Measurements from ENCODE around the gene EFCC1.

Gene EFCC1

DNA sequence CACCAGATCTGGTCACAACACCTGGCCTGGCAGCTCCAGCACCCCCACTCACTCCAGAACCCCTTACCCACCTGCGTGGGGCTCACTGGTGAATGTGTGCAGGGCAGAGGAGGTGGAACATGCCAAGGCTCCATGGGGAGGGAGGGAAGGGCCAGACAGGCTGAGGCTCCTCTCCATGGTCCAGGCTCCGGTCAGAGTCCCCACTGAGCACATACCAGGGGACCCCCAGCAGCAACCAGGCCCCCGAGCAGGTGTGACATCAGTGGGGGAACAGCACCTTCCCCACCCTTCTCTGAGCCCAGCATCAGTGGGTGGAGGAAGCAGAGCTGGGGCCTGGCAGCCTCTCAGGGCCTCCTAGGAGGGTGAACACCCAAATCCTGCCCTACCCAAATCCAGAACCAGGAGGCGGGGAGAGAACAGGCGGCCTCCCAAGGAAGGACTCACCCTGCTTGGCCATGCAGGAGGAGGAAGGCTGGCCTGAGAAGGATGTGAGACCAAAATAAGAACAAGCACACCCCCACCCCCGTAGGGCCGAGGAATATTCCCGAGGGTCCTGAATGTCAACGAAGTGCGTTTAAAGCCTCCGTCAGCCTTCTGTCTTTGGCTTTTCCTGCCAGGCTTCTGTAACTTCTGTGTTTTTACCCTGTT, 58.3 kb downstream of the EFCC1 start:
- Mint-ChIP-seq H3K9me3 (no peaks in the 10 kb centered on the region), H3K27ac (no peak overlapping the region), H3K27me3 (ENCODE audit: low read depth) (peaks cover 22% of the 10 kb centered on the region), H3K4me1 (peaks cover 6% of the 10 kb centered on the region), H3K4me3 (no peak overlapping the region), H3K36me3 (ENCODE audit: low read depth) (no peaks in the 10 kb centered on the region)
- TF ChIP-seq, protein P1, sequence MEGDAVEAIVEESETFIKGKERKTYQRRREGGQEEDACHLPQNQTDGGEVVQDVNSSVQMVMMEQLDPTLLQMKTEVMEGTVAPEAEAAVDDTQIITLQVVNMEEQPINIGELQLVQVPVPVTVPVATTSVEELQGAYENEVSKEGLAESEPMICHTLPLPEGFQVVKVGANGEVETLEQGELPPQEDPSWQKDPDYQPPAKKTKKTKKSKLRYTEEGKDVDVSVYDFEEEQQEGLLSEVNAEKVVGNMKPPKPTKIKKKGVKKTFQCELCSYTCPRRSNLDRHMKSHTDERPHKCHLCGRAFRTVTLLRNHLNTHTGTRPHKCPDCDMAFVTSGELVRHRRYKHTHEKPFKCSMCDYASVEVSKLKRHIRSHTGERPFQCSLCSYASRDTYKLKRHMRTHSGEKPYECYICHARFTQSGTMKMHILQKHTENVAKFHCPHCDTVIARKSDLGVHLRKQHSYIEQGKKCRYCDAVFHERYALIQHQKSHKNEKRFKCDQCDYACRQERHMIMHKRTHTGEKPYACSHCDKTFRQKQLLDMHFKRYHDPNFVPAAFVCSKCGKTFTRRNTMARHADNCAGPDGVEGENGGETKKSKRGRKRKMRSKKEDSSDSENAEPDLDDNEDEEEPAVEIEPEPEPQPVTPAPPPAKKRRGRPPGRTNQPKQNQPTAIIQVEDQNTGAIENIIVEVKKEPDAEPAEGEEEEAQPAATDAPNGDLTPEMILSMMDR (IDR thresholded peaks at IDR 0.05; ENCODE audit: unreplicated experiment in 3 of 3) = no peak

DNA sequence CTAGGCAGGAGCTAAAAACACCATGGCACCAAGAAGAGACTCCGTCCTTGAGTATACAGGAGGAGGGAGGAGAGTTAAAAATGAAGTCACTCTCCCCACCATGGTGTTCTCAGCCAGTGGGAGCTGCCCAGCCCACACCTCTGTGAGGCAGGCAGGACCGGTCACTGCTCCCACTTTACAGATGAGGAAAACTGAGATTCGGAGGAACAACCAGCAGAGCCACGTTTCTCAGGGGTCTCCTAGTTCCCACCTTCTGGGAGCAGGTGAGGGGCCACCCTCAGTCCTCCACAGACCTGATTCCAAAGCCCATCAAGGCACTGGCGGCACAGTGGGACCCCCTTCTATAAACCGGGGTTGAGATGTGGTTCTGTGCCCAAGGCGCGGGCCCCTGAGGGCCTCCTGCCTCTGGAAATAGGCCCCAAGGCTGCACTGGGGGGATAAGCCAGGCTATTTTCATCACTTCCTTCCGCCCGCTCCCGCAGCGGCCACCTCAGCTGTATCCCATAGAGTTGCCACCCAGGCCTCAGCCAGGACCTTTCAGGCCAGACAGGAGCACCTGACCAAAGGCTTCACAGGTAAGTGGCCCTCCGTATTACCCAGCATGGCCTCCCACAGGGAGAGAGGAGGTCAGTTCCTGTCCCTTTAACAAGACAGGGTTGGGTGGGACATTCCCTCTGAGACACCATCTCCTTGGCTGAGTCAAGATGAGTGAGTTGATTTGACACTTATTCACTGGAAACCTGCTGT, 59.3 kb downstream of the EFCC1 start, which contains the start of gene GP9:
TSS of gene GP9 (plus strand) at position 504 of the 747 bp plus-strand sequence. CDS start 961 bp downstream, outside the sequence.
- H3K9me3 Mint-ChIP-seq = no peaks in the 10 kb centered on the region
- no peaks in the 10 kb centered on the region for H3K36me3 Mint-ChIP-seq (ENCODE audit: low read depth)
- H3K4me3 Mint-ChIP-seq = no peak within 1 kb of the TSS
- H3K27ac Mint-ChIP-seq = no peak within 1 kb of the TSS
- TF ChIP-seq, protein P1 (IDR thresholded peaks at IDR 0.05; ENCODE audit: unreplicated experiment in 3 of 3) = no peak
- peaks cover 21% of the 10 kb centered on the region for H3K27me3 Mint-ChIP-seq (ENCODE audit: low read depth)
- H3K4me1 Mint-ChIP-seq = peaks cover 6% of the 10 kb centered on the region

DNA sequence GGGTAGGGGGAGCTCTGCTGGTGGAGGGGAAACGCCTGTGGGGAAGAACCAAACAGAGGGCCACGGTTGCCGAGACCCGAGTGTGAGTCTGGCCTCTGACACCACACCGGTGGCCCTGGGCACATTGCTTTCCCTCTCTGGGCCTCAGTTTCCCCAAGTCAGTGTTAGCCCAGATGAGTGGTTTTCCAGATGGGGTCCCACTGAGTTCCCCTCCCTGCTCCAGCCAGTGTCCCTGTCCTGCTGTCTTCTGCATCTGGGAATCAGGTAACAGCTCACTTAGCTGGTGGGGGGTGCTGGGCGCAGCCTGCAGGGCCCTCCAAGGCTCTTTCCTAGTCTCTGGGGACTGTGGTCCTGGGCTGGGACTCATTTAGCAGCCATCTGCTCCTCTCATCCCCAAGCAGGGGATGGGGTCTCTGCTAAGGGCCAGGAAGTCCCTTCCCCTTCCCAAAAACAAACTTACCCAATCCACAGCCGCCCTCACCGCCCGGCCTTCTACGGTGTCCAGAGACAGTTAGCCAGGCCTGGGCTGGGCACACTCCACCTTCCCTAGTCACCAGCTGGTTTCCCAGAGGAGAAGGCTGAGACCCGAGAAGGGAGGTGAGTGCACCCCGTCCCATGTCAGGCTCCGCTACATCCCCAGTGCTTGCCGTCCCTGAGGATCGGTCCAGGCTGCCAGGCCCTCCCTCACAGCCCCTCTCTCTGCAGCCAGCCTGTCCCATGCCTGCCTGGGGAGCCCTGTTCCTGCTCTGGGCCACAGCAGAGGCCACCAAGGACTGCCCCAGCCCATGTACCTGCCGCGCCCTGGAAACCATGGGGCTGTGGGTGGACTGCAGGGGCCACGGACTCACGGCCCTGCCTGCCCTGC, 60.2 kb downstream of the EFCC1 start:
- H3K36me3 Mint-ChIP-seq (ENCODE audit: low read depth) = no peaks in the 10 kb centered on the region
- H3K4me3 Mint-ChIP-seq = no peak overlapping the region
- H3K4me1 Mint-ChIP-seq = peaks cover 6% of the 10 kb centered on the region
- no peak overlapping the region for H3K27ac Mint-ChIP-seq
- peaks cover 18% of the 10 kb centered on the region for H3K27me3 Mint-ChIP-seq (ENCODE audit: low read depth)
- TF ChIP-seq, protein P1 (IDR thresholded peaks at IDR 0.05; ENCODE audit: unreplicated experiment in 3 of 3) = no peak
- H3K9me3 Mint-ChIP-seq = no peaks in the 10 kb centered on the region

DNA sequence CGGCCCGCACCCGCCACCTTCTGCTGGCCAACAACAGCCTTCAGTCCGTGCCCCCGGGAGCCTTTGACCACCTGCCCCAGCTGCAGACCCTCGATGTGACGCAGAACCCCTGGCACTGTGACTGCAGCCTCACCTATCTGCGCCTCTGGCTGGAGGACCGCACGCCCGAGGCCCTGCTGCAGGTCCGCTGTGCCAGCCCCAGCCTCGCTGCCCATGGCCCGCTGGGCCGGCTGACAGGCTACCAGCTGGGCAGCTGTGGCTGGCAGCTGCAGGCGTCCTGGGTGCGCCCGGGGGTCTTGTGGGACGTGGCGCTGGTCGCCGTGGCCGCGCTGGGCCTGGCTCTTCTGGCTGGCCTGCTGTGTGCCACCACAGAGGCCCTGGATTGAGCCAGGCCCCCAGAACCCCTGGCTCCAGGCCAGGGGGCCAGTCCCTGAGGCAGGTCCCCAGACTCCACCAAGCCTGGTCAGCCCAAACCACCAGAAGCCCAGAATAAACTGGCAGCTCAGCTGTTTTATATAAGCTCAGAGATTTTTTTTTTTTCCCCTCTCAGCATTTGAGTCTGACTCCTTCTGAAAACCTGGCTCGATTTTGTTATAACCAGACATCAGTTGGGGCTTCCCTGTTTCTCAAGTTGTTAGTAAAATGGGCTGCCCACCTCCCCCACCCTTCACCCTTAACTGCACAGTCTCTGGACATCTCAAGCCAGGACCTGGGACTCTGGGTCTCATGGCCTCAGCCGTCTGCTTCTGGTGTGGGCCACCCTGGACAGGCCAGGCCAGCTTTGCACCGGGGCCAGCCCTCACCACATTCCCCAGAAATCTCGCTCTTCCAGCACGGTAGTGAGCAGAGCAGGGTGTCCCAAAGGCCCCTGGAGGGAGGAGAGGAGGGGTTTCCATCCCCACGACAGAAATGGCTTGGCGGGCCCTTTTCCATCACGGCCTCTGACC, 61.1 kb downstream of the EFCC1 start:
- Mint-ChIP-seq H3K27me3 (ENCODE audit: low read depth) (peaks cover 11% of the 10 kb centered on the region), H3K27ac (peak overlapping the region in 1 of 3 experiments; percentile 30), H3K9me3 (no peaks in the 10 kb centered on the region), H3K4me1 (peaks cover 6% of the 10 kb centered on the region), H3K36me3 (ENCODE audit: low read depth) (no peaks in the 10 kb centered on the region), H3K4me3 (no peak overlapping the region)
- TF ChIP-seq, protein P1 (IDR thresholded peaks at IDR 0.05; ENCODE audit: unreplicated experiment in 3 of 3) = no peak

DNA sequence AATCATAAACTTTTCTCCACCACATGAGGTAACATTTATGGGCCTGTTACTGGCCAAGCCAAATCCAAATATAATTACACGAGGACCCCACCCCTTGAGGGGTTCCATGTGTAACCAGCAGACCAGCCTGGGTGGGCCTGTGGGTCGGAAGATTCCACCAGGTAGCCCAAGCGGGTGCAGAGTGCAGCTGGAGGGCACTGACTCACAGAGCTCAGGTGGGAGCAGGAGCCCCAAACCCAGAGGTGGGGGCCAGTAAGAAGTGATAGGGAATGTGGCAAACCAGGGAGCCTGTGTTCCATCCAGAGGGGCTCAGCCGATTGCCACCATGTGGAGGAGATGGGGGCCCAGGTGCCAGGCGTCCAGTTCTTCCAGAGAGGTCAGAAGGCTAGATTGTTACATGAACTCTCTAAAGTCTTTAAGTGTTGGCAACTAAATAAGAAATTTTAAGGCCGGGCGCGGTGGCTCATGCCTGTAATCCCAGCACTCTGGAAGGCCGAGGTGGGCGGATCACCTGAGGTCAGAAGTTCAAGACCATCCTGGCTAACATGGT, 62.1 kb downstream of the EFCC1 start:
- peaks cover 6% of the 10 kb centered on the region for H3K27me3 Mint-ChIP-seq (ENCODE audit: low read depth)

More for the DNA sequence above, 62.1 kb downstream of the EFCC1 start:
- no peak overlapping the region for H3K4me3 Mint-ChIP-seq
- H3K36me3 Mint-ChIP-seq (ENCODE audit: low read depth) = no peaks in the 10 kb centered on the region
- peak overlapping the region in 1 of 3 experiments; percentile 30 for H3K27ac Mint-ChIP-seq
- no peaks in the 10 kb centered on the region for H3K9me3 Mint-ChIP-seq
- TF ChIP-seq, protein P1 (IDR thresholded peaks at IDR 0.05; ENCODE audit: unreplicated experiment in 3 of 3) = no peak
- H3K4me1 Mint-ChIP-seq = peaks cover 6% of the 10 kb centered on the region
